Panc1 (cell line): ENCODE results near the gene RMRP. TPM values are rescaled to one million over a fixed set of nuclear protein-coding genes. Genes with fewer than 3 reads are reported as not detected.
A peak's percentile ranks its signal among the peaks of the same experiment; 100 is the strongest.

Experiments
- ATAC-seq: fragments of 200-7000 bp; cut with Tn5 transposase; 2 replicates; pipeline ENCODE4 v1.9.1; 2020; ENCODE audit warnings: mild to moderate bottlenecking, moderate library complexity
- BruUV-seq: library from RNA; stranded (reverse); fragments of 400-500 nt; replicated peaks from 2 replicates; lab custom pipeline; 2021; lab: Mats Ljungman, UMichigan
- CTCF ChIA-PET: fragments of 300-600 bp; sonication (Branson Sonifier 250); formaldehyde crosslinking; loops from one replicate; lab custom pipeline; 2022; ENCODE audit warnings: antibody characterized with exemption; lab: Charles Lee
- POLR2A ChIA-PET: fragments of 300-600 bp; sonication (Branson Sonifier 250); formaldehyde crosslinking; loops from one replicate; lab custom pipeline; 2022; ENCODE audit warnings: antibody characterized with exemption; lab: Charles Lee
- DNase-seq: peaks from one replicate; pipeline ENCODE4 v3.0.0-alpha.2; 2010; ENCODE audit warnings: low read depth, low spot score
- H3K27ac ChIP-seq: 2 replicates; pipeline ENCODE4 v1.5.1; 2011; ENCODE audit warnings: mild to moderate bottlenecking, low read length, inconsistent platforms
- H3K27me3 ChIP-seq: fragments of 200-500 bp; sonication (Bioruptor generic); 2 replicates; pipeline ENCODE4 v1.6.0; 2014; ENCODE audit warnings: low read length, inconsistent platforms; ENCODE audit not compliant: control insufficient read depth, insufficient read depth
- H3K36me3 ChIP-seq: fragments of 200-500 bp; sonication (Bioruptor generic); 2 replicates; pipeline ENCODE4 v1.5.1; 2014; ENCODE audit warnings: inconsistent platforms, mild to moderate bottlenecking, low read length, moderate library complexity; ENCODE audit not compliant: control insufficient read depth, insufficient read depth
- H3K4me1 ChIP-seq: 2 replicates; pipeline ENCODE4 v1.5.1; 2011; ENCODE audit warnings: inconsistent platforms, mild to moderate bottlenecking, low read length, moderate library complexity; ENCODE audit not compliant: control insufficient read depth, insufficient read depth
- H3K4me3 ChIP-seq, 2 experiments: 2 replicates each; pipeline ENCODE4 v1.5.1; 2011 to 2012; ENCODE audit warnings: low read depth in 2 of 2, low read length in 2 of 2, mild to moderate bottlenecking in 2 of 2, inconsistent platforms in 1 of 2, moderate library complexity in 1 of 2
- H3K9me3 ChIP-seq: fragments of 200-500 bp; sonication (Bioruptor generic); 2 replicates; pipeline ENCODE4 v1.5.1; 2014; ENCODE audit warnings: low read depth, mild to moderate bottlenecking, inconsistent platforms, low read length, moderate library complexity; ENCODE audit not compliant: control insufficient read depth, insufficient read depth
- POLR2AphosphoS5 ChIP-seq: IDR thresholded peaks from 2 replicates; pipeline ENCODE4 v1.6.1; 2012; ENCODE audit warnings: mild to moderate bottlenecking, low read depth, low read length, moderate library complexity
- REST ChIP-seq, 2 experiments: IDR thresholded peaks; 2 replicates each; pipeline ENCODE4 v1.6.1; 2011 to 2012; ENCODE audit warnings: low read depth in 2 of 2, control low read depth in 1 of 2, low read length in 1 of 2, mild to moderate bottlenecking in 1 of 2, moderate library complexity in 1 of 2; ENCODE audit not compliant: insufficient read depth in 1 of 2
- SIN3A ChIP-seq: IDR thresholded peaks from 2 replicates; pipeline ENCODE4 v1.6.1; 2012; ENCODE audit warnings: low read depth, mild to moderate bottlenecking, low read length, moderate library complexity, borderline replicate concordance; ENCODE audit not compliant: insufficient read depth
- TCF7L2 ChIP-seq: IDR thresholded peaks from 2 replicates; pipeline ENCODE4 v1.6.1; 2011; ENCODE audit warnings: mild to moderate bottlenecking, low read depth, low read length, inconsistent platforms
- in situ Hi-C: cut with HindIII; loops from 2 replicates; pipeline ENCODE4 v1.10.0; 2016; ENCODE audit warnings: low sequenced_read_pairs, low pct_unique_long_range_greater_than_20kb
- intact Hi-C: fragments of 100-400 bp; cut with micrococcal nuclease; formaldehyde crosslinking; loops from one replicate; pipeline ENCODE4 v1.10.0; 2022; ENCODE audit not compliant: unreplicated experiment
- total RNA-seq: library from RNA; stranded (reverse); gene quantifications from one replicate; pipeline ENCODE4 v1.2.1, GENCODE V29; 2021; ENCODE audit not compliant: unreplicated experiment
- TF ChIP-seq, protein P1 (sequence below): fragments of 450-650 bp; IDR thresholded peaks from 2 replicates; pipeline ENCODE4 v1.5.1; 2017; ENCODE audit warnings: mild to moderate bottlenecking

RMRP gene
- total RNA-seq, 1 experiment from 2014 or later = 29,896 TPM

DNA sequence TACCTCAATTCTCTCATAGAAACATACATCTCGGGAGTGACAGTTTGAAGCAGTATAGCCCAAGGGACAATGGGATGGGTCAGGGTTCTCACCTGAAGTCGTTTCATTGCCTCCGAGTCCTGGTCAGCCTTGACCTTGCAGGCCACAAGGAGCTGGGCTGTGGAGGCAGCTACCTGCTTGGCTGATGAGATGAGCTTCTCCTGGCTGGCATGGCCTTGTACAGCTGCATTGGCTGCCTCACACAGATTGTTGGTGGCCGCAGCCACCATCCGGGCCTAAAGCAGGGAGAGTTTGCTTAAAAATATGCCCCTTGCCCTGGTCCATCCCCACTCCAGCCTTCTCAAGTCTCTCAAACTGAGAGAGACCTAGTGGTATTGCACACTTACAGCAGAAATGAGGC, 40.4 kb upstream of the RMRP start:
- intact Hi-C loops = no loop called here
- ATAC-seq (no peak), DNase-seq (no peak)
- H3K4me3 ChIP-seq = no peak overlapping the region
- no TSS peak for BruUV-seq
- no peaks in the 10 kb centered on the region for H3K4me1 ChIP-seq
- H3K9me3 ChIP-seq = no peaks in the 10 kb centered on the region
- in situ Hi-C loops = no loop called here
- ChIA-PET CTCF (interaction anchor here (1.1 kb wide), 1 partner anchor 37 kb away, joined by 3 read pairs; no protein-coding TSS in a partner anchor), POLR2A (no interaction called here)
- no peak overlapping the region for H3K27ac ChIP-seq
- peaks cover 15% of the 10 kb centered on the region; the same call in 1 of the 2 replicates for H3K36me3 ChIP-seq
- TF ChIP-seq SIN3A (no peak), REST (IDR thresholded peaks at IDR 0.05; ENCODE audit: insufficient read depth in 1 of 2, low read depth in 2 of 2, low read length in 1 of 2) (no peak), TCF7L2 (no peak), POLR2AphosphoS5 (no peak)
- TF ChIP-seq, protein P1, sequence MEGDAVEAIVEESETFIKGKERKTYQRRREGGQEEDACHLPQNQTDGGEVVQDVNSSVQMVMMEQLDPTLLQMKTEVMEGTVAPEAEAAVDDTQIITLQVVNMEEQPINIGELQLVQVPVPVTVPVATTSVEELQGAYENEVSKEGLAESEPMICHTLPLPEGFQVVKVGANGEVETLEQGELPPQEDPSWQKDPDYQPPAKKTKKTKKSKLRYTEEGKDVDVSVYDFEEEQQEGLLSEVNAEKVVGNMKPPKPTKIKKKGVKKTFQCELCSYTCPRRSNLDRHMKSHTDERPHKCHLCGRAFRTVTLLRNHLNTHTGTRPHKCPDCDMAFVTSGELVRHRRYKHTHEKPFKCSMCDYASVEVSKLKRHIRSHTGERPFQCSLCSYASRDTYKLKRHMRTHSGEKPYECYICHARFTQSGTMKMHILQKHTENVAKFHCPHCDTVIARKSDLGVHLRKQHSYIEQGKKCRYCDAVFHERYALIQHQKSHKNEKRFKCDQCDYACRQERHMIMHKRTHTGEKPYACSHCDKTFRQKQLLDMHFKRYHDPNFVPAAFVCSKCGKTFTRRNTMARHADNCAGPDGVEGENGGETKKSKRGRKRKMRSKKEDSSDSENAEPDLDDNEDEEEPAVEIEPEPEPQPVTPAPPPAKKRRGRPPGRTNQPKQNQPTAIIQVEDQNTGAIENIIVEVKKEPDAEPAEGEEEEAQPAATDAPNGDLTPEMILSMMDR = no peak
- no peaks in the 10 kb centered on the region for H3K27me3 ChIP-seq

GRCh38 chr9:35697486-35697885, 39.7 kb upstream of the RMRP start:
- H3K27me3 ChIP-seq = no peaks in the 10 kb centered on the region
- H3K36me3 ChIP-seq = 0 out of 2 replicates have a peak, but pooled peaks cover 15% of the 10 kb centered on the region
- H3K9me3 ChIP-seq = no peaks in the 10 kb centered on the region
- ChIA-PET POLR2A (no interaction called here), CTCF (interaction anchor here (0.9 to 2.5 kb wide), 6 partner anchors 7 to 37 kb away, joined by 3 to 17 read pairs (median 8); partner anchors contain the start of genes CREB3 and TLN1)
- no peak overlapping the region for H3K4me3 ChIP-seq
- DNase-seq (no peak), ATAC-seq (no peak)
- H3K27ac ChIP-seq = no peak overlapping the region
- intact Hi-C loops (no loop called here), in situ Hi-C loops (no loop called here)
- TF ChIP-seq TCF7L2 (no peak), POLR2AphosphoS5 (no peak), REST (IDR thresholded peaks at IDR 0.05; ENCODE audit: insufficient read depth in 1 of 2, low read depth in 2 of 2, low read length in 1 of 2) (no peak), SIN3A (no peak)
- TF ChIP-seq, protein P1 = no peak
- TSS peak; percentile 97 for BruUV-seq
- no peaks in the 10 kb centered on the region for H3K4me1 ChIP-seq
